GM12892 (cell line): ENCODE results near the gene CBLN2.

Experiments
- DNase-seq: peaks from one replicate; pipeline ENCODE4 v3.0.0; 2011; ENCODE audit not compliant: insufficient read length
- FAIRE-seq: peaks from 2 replicates; lab custom pipeline; 2011; peaks lifted over from hg19 to GRCh38; lab: Jason Lieb, UNC
- POLR2A ChIP-seq: IDR thresholded peaks from 2 replicates; pipeline ENCODE4 v1.6.1; 2011; ENCODE audit warnings: low read depth, low read length, control low read depth
- POLR2AphosphoS5 ChIP-seq: IDR thresholded peaks from 2 replicates; pipeline ENCODE4 v1.6.1; 2011; ENCODE audit warnings: low read depth, low read length, control low read depth
- TAF1 ChIP-seq: IDR thresholded peaks from 2 replicates; pipeline ENCODE4 v1.6.1; 2011; ENCODE audit warnings: low read depth, mild to moderate bottlenecking, control low read depth, low read length, borderline replicate concordance

Gene CBLN2

DNA sequence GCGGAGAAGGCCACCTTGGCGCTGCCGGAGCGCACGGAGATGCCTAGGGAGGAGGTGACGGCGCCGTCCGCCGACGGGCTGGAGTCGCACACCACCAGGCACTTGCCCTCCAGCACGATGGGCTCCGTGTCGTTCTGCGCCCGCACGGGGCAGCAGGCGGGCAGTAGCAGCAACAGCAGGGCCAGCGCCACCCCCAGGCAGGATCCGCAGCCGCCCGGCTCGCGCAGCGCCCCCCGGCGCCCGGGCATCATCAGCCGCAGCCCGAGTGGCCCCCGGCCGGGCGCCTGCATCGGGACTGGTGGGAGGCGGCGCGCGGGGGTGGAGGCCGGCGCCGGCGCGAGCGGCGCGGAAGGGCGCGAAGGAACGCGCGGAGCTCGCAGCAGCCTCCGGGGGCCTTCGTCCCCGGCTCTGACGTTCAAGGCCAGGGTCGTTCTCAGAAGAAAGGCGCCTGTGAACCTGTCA lies 2.2 kb downstream of the CBLN2 start:
- FAIRE-seq = no peak
- peak; percentile 8 for DNase-seq
- TF ChIP-seq POLR2A (no peak), POLR2AphosphoS5 (no peak), TAF1 (no peak)

DNA sequence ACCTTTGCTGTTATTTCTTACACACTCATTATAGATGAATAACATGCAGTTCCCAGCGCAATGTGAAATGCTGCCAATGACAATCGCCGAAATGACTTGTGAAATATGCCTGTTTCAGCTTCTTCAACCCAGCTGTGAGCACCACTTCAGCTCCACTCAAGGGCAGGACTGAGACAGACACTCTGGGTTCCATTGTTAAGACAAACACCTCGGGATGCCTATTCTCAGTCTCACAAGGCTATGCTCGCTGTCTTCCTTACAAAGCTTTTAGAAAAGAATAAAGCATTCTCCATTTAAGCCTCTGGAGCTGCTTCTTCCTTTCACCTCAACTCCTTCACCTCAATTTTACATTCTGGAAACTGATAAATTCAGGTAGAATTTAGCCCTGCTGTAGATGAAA lies 4.2 kb downstream of the CBLN2 start:
- TF ChIP-seq POLR2AphosphoS5 (no peak), TAF1 (no peak), POLR2A (no peak)
- no peak for FAIRE-seq
- DNase-seq = no peak

DNA sequence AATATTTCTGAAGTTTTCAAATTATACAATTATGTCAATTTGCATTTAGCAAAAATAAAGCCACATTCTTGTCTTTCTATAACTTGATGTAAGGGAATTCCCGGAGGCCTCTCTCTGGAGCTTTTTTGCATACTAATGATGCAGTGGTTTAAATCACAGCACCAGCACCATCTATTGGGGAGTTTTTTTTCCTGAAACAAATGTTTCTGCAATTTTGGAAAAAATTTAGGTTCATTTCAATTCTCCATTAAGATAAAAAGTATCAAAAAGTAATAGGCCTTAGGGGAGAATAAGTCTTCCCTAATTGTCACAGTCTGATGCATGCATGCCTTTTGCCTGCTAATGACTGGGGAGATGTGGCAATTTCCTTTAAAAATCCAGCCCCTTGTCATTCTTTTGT lies 13.5 kb downstream of the CBLN2 start:
- DNase-seq (no peak), FAIRE-seq (no peak)
- no peak for TF ChIP-seq TAF1
- TF ChIP-seq POLR2A = no peak
- no peak for TF ChIP-seq POLR2AphosphoS5

GRCh38 chr18:72504866-72505265 lies 39.3 kb downstream of the CBLN2 start:
- no peak for FAIRE-seq
- DNase-seq = no peak
- TF ChIP-seq POLR2A (no peak), POLR2AphosphoS5 (no peak), TAF1 (no peak)

DNA sequence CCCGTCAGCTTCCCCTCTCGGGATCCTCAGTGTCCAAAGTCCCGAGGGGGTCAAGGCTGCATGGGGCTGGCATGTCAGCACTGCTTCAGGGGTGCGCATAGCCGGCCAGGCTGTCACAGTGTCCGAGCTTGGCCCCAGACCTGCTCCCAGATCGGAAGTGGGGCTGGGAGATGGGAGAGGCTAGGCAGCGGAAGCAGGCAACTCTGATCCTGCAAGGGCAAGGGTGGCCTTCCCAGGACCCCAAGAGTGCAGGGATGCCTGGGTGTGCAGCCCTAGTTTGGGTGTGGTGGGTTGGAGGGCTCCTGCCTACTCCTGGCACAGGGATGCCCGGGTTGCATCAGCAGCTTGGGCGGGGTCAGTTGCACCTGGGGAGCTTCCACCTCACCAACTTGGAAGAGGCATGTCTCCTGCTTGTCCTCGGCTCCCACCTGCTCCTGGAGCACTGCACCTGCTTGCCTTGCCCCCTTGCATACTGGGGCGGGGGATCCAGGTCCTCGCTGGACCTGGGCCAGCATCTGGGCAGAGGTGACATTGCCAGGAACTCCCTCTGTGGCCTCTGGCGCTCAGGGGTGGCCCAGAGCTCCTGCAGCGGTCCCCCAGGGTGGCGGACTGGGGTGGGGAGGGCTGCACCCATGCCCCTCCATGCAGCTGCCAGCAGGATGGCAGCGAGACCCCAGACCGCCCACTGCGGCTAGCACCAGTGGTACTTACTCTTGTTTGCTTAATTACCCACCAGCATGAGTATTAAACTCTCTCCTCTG lies 41.3 kb downstream of the CBLN2 start:
- FAIRE-seq (no peak), DNase-seq (no peak)
- TF ChIP-seq TAF1 (no peak), POLR2AphosphoS5 (no peak), POLR2A (no peak)

GRCh38 chr18:72492497-72492896 lies 51.6 kb downstream of the CBLN2 start:
- FAIRE-seq = no peak
- DNase-seq = no peak
- no peak for TF ChIP-seq POLR2A
- TF ChIP-seq POLR2AphosphoS5 = no peak
- no peak for TF ChIP-seq TAF1
